ENCODE data around the gene SIPA1. TPM values are rescaled to one million over a fixed set of nuclear protein-coding genes. Genes with fewer than 3 reads are reported as not detected.
"Not testable (repeated sequence)": the region's sequence is repeated elsewhere in the genome, so short reads cannot be mapped to it uniquely, and the experiment has no call there.

The SIPA1 gene
- polyA plus RNA-seq, 3 donors from 2014 or later = 166 to 430 (median 222) TPM

DNA sequence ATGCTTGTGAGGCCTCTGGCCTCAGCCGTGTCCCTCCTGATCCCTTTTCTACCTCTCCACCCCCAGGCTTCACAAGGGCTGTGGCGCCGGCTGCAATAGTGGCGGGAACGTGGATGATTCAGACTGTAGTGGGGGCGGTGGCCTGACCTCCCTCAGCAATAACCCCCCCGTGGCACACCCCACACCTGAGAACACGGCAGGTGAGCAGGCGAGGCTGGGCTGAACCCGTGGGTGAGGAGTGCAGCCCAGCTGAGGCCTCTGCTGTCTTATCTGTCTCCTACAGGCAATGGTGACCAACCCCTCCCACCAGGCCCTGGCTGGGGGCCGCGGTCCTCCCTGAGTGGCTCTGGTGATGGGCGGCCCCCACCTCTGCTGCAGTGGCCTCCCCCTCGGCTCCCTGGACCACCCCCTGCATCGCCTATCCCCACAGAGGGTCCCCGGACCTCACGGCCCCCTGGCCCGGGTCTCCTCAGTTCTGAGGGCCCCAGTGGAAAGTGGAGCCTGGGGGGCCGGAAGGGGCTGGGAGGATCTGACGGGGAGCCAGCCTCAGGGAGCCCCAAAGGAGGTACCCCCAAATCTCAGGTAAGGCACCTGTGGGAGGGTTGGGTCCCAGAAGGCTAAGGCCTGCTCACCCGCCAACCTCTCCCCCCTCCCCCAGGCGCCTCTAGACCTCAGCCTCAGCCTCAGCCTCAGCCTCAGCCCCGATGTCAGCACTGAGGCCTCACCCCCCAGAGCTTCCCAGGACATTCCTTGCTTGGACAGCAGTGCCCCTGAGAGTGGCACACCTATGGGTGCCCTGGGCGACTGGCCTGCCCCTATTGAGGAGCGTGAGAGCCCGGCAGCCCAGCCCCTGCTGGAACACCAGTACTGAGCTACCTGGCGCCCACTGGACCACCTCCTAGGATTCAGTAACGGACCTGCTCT, 1.5 kb upstream of the SIPA1 start:
- Mint-ChIP-seq H3K4me1 (peaks cover 58 to 64% of the 10 kb centered on the region in 2 donors), H3K36me3 (peaks cover 0 to 14% (median 0%) of the 10 kb centered on the region in 3 donors), H3K4me3 (peak overlapping the region in 4 of 5 donors; percentile 48 to 96 (median 82)), H3K27me3 (ENCODE audit: low read depth in 3 of 3) (peaks cover 29 to 40% (median 31%) of the 10 kb centered on the region in 3 donors), H3K27ac (peak overlapping the region; percentile 89 to 100 (median 100)), H3K9me3 (no peaks in the 10 kb centered on the region)
- DNase-seq = no peak

DNA sequence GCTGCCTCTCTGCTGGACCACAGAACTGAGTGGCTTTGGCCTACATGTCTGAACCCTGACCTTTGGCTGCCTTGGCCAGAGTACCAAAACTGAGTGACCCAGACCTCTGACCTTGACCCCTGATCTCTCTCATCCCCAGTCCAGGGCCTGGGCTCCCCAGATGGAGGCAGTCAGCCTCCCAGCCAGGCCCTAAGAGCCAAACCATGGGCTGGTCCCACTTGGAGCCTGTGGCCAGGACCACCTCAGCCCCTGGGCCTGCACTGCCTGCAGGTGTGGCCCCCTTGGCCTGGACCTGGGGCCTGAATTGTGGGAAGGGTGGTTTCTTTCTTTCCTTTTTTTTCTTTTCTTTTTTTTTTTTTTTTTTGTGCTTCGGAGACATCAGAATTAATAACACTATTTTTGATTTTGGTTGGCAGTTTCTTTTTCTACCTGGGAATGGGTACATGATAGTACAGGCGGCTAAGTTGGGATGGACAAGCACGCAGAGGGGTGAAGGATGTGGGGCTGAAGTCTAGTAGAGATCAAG, 806 bp upstream of the SIPA1 start:
- Mint-ChIP-seq H3K27me3 (ENCODE audit: low read depth in 3 of 3) (peaks cover 33 to 48% (median 36%) of the 10 kb centered on the region in 3 donors), H3K36me3 (peaks cover 0 to 16% (median 6%) of the 10 kb centered on the region in 3 donors), H3K4me1 (peaks cover 66 to 71% of the 10 kb centered on the region in 2 donors), H3K9me3 (no peaks in the 10 kb centered on the region), H3K27ac (peak overlapping the region; percentile 89 to 100 (median 100)), H3K4me3 (peak overlapping the region; percentile 91 to 100 (median 92))
- DNase-seq = no peak

DNA sequence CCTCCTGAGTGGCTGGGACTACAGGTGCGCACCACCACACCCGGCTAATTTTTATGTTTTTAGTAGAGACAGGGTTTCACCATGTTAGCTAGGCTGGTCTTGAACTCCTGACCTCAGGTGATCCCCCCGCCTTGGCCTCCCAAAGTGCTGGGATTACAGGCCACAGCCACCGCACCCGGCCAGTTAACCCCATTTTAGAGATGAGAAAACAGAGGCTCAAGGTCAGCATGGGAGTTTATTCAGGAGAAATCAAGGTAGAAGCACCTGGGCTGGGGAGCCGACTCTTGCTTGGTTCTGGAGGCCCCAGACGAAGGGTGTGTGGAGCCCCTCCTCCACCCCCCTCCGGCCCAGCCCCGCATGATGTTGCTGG, 1.3 kb downstream of the SIPA1 start:
- Mint-ChIP-seq H3K27me3 (ENCODE audit: low read depth in 3 of 3) (peaks cover 36 to 56% (median 44%) of the 10 kb centered on the region in 3 donors), H3K4me1 (peaks cover 70 to 73% of the 10 kb centered on the region in 2 donors), H3K27ac (peak overlapping the region; percentile 99 to 100 (median 100)), H3K4me3 (peak overlapping the region; percentile 91 to 100 (median 92)), H3K36me3 (peaks cover 0 to 17% (median 6%) of the 10 kb centered on the region in 3 donors)
- H3K9me3 Mint-ChIP-seq = not testable (repeated sequence)
- peak in 1 of 3 donors; percentile 52 for DNase-seq

DNA sequence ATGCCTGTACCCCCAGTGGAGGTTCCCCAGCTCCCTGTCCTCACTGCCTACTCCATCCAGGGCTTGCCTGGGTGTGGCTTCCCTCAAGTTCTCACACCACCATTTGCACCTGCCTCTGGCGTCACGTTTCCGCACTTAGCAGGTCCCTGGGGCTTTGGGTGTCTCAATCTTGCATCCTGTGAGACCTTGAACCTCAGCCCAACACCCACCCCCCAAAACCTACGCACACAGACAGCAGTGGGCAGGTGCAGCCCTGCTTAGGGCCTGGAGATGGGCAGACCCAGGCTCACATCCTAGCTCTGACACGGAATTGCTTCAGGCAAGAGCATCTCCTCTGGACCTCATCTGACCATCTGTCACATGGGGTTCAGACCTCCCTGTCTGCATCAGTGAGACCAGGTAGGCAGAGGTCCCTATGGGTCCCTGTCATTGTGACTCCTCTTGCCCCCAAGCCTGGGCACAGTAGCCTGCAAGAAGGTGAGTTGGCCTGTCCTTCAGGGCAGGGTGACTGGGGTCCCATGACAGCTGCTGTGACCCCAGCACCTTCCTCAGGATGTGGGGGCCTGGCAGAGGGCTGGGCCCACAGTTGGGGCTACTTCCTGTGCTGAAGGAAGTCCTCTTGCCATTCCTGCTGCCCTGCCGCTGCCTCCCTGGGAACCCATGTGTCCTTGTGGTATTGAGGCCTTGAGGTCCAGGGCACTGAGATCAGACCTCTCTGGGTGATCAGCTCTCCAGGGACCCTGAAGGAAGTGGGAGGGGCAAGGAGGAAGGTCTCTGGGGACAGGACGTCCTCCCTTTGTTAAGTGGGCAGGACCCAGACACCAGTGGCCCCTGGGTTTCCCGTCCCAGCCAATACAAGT, 2.0 kb downstream of the SIPA1 start:
- Mint-ChIP-seq H3K36me3 (peaks cover 0 to 20% (median 6%) of the 10 kb centered on the region in 3 donors), H3K4me1 (peaks cover 68 to 73% of the 10 kb centered on the region in 2 donors), H3K4me3 (peak overlapping the region; percentile 91 to 100 (median 92)), H3K9me3 (no peaks in the 10 kb centered on the region), H3K27ac (peak overlapping the region; percentile 99 to 100 (median 100)), H3K27me3 (ENCODE audit: low read depth in 3 of 3) (peaks cover 36 to 58% (median 51%) of the 10 kb centered on the region in 3 donors)
- DNase-seq = peak; percentile 97

DNA sequence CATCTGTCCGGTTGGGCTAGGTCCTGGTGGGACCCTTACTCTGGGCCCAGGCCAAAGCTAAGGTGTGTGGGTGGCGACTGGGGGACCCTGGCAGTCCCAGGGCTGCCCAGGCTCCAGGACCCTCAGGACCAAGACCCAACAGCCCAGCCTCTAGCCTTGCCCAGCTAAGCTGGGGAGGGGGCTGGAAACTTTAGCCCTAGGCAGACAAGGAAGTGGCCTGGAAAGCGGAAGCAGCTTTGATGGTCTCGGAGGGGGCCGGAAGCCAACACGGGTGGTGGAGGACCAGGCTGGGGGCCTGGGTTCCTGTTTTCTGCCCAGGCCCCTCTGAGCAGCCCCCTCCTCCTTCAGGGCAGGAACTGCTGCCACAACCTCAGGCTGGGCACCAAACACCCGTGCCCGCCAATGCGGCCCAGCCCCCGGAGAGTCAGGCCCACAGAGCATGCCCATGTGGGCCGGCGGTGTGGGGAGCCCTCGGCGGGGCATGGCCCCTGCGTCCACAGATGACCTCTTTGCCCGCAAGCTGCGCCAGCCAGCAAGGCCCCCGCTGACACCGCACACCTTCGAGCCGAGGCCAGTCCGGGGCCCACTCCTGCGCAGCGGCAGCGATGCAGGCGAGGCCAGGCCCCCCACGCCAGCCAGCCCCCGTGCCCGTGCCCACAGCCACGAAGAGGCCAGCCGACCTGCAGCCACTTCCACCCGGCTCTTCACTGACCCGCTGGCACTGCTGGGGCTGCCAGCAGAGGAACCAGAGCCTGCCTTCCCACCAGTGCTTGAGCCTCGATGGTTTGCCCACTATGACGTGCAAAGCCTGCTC, 2.8 kb downstream of the SIPA1 start:
- Mint-ChIP-seq H3K4me3 (peak overlapping the region; percentile 91 to 100 (median 92)), H3K27me3 (ENCODE audit: low read depth in 3 of 3) (peaks cover 39 to 61% (median 59%) of the 10 kb centered on the region in 3 donors), H3K36me3 (peaks cover 0 to 23% (median 10%) of the 10 kb centered on the region in 3 donors), H3K27ac (peak overlapping the region; percentile 99 to 100 (median 100)), H3K9me3 (no peaks in the 10 kb centered on the region), H3K4me1 (peaks cover 65 to 71% of the 10 kb centered on the region in 2 donors)
- peak; percentile 84 to 87 (median 85) for DNase-seq

DNA sequence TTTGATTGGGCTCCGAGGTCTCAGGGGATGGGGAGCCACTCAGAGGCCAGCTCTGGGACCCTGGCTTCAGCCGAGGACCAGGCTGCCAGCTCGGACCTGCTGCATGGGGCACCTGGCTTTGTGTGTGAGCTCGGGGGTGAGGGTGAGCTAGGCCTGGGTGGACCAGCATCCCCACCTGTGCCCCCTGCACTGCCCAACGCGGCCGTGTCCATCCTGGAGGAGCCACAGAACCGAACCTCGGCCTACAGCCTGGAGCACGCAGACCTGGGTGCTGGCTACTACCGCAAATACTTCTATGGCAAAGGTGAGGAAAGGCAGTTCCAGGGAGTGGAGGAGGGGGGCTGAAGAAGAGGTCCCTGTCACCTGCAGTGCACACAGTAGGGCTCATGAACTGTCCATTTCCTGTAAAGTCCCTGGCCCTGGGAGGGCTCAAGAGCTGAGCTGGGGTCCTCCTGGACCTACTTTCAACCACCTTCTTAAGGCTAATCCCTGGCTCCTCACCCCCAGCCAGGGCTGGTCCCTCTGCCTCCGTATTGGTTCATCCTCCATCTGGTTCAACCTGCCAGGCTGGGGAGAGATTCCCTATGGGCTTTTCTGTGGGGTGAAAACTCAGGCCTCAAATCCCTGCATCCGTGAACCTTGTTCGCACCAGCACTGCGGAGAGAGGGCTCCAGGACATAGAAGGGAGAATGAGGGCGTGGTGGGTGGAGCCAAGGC, 3.6 kb downstream of the SIPA1 start:
- Mint-ChIP-seq H3K27me3 (ENCODE audit: low read depth in 3 of 3) (peaks cover 41 to 65% (median 61%) of the 10 kb centered on the region in 3 donors), H3K27ac (peak overlapping the region; percentile 92 to 100 (median 98)), H3K4me1 (peaks cover 65 to 71% of the 10 kb centered on the region in 2 donors), H3K4me3 (peak overlapping the region; percentile 85 to 96 (median 91)), H3K9me3 (no peaks in the 10 kb centered on the region), H3K36me3 (peaks cover 0 to 24% (median 11%) of the 10 kb centered on the region in 3 donors)
- no peak for DNase-seq

DNA sequence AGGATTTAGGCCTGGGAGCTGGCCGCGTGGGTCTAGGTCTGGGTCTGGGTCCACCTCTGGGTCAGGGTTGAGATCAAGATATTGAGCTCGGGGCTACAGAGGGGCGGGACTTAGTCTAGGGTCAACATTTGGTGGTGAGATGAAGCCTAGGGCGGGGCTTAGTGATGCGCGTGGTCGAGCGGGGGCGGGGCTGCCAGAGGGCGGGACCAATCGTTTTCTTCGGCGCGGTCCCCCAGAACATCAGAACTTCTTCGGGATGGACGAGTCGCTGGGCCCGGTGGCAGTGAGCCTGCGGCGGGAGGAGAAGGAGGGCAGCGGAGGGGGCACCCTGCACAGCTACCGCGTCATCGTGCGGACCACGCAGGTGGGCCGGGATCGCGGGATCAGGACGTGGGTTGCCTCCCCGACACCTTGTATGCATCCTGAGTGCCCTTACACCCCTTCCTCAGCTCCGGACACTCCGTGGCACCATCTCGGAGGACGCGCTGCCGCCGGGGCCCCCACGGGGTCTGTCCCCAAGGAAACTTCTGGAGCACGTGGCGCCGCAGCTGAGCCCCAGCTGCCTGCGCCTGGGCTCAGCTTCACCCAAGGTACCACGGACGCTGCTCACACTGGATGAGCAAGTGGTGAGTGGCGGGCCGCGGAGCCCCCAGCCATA, 4.2 kb downstream of the SIPA1 start:
- H3K9me3 Mint-ChIP-seq = no peaks in the 10 kb centered on the region

DNA sequence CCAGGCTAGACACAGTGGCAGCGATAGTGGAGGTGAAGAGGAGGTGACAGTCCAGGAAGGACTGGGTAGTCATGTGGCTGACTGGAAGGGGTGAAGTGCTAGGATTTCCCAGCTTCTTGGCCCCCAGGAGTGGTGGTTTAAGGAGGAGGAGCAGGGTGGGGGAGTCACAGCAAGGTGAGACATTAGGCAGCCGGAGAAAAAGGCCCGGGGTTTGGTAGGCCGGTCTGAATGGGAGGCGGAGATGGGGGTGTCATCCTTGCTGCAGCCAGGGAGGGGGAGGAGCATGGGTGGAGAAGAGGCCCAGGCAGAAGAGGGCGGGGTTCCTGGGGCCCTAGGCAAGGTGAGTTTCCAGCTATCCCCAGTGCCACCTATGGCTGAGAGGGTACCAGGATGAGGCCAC, 6.1 kb downstream of the SIPA1 start:
- no peak for DNase-seq
- Mint-ChIP-seq H3K27me3 (ENCODE audit: low read depth in 3 of 3) (peaks cover 35 to 59% (median 58%) of the 10 kb centered on the region in 3 donors), H3K9me3 (no peaks in the 10 kb centered on the region), H3K27ac (peak overlapping the region; percentile 60 to 100 (median 87)), H3K4me1 (peaks cover 46 to 57% of the 10 kb centered on the region in 2 donors), H3K36me3 (peaks cover 3 to 29% (median 19%) of the 10 kb centered on the region in 3 donors), H3K4me3 (peak overlapping the region in 3 of 5 donors; percentile 10 to 54 (median 21))

More for the DNA sequence above, 4.2 kb downstream of the SIPA1 start:
- Mint-ChIP-seq H3K27me3 (ENCODE audit: low read depth in 3 of 3) (peaks cover 41 to 66% (median 61%) of the 10 kb centered on the region in 3 donors), H3K4me1 (peaks cover 60 to 66% of the 10 kb centered on the region in 2 donors), H3K4me3 (peak overlapping the region; percentile 85 to 96 (median 91)), H3K36me3 (peaks cover 0 to 20% (median 11%) of the 10 kb centered on the region in 3 donors), H3K27ac (peak overlapping the region; percentile 92 to 100 (median 98))
- peak in 1 of 3 donors; percentile 56 for DNase-seq

DNA sequence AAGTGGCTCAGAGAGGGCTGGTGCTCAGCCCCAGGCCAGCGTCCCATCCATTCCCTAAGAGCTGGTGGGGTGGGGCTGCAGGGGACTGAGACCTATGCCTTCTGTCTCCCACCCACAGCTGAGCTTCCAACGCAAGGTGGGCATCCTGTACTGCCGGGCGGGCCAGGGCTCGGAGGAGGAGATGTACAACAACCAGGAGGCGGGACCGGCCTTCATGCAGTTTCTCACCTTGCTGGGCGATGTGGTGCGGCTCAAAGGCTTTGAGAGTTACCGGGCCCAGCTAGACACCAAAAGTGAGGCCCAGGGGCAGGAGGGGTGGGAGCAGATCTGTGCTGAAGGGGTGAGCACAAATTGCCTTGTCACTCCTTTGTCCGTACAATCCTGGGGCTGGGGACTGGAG, 6.9 kb downstream of the SIPA1 start:
- peaks cover 3 to 30% (median 19%) of the 10 kb centered on the region in 3 donors for H3K36me3 Mint-ChIP-seq
- no peaks in the 10 kb centered on the region for H3K9me3 Mint-ChIP-seq
- peak overlapping the region; percentile 51 to 88 (median 76) for H3K27ac Mint-ChIP-seq
- peak overlapping the region in 2 of 5 donors; percentile 24 to 45 for H3K4me3 Mint-ChIP-seq
- DNase-seq = no peak
- peaks cover 38 to 48% of the 10 kb centered on the region in 2 donors for H3K4me1 Mint-ChIP-seq
- peaks cover 26 to 51% (median 49%) of the 10 kb centered on the region in 3 donors for H3K27me3 Mint-ChIP-seq (ENCODE audit: low read depth in 3 of 3)

DNA sequence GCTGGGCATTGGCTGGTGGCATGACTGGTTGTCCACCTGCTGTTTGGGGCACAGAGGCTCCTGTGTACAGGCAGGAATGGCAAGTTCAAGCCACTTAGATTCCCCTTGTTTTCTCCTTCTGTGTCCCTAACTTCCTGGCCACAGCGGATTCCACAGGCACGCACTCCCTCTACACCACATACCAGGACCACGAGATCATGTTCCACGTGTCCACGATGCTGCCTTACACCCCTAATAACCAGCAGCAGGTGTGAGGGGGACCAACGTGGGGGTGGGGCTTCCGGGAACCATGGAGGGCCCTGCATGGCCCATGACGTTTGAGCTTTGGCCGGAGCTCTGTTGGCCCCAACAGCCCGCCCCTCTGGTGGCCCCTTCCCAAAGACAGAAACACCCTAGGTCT, 7.8 kb downstream of the SIPA1 start:
- Mint-ChIP-seq H3K9me3 (no peaks in the 10 kb centered on the region), H3K27me3 (ENCODE audit: low read depth in 3 of 3) (peaks cover 19 to 42% (median 41%) of the 10 kb centered on the region in 3 donors), H3K27ac (peak overlapping the region; percentile 51 to 84 (median 75)), H3K36me3 (peaks cover 3 to 30% (median 19%) of the 10 kb centered on the region in 3 donors), H3K4me1 (peaks cover 37 to 48% of the 10 kb centered on the region in 2 donors), H3K4me3 (no peak overlapping the region)
- DNase-seq = no peak

DNA sequence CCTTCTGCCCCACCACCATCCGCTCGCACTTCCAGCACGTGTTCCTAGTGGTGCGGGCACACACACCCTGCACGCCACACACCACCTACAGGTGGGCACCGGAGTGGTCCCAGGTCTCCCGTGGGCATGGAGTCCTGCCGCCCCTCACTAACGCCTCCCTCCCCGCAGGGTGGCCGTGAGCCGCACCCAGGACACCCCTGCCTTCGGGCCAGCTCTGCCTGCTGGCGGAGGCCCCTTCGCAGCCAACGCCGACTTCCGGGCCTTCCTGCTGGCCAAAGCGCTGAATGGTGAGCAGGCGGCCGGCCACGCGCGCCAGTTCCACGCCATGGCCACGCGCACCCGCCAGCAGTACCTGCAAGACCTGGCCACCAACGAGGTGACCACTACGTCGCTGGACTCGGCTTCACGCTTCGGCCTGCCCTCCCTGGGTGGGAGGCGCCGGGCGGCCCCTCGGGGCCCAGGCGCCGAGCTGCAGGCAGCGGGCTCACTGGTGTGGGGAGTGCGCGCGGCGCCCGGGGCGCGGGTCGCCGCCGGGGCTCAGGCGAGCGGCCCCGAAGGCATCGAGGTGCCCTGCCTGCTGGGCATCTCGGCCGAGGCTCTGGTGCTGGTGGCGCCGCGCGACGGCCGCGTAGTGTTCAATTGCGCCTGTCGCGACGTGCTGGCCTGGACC, 8.5 kb downstream of the SIPA1 start:
- peaks cover 18 to 42% (median 42%) of the 10 kb centered on the region in 3 donors for H3K27me3 Mint-ChIP-seq (ENCODE audit: low read depth in 3 of 3)
- DNase-seq = no peak
- H3K4me3 Mint-ChIP-seq = no peak overlapping the region
- H3K9me3 Mint-ChIP-seq = no peaks in the 10 kb centered on the region
- H3K36me3 Mint-ChIP-seq = peaks cover 3 to 30% (median 19%) of the 10 kb centered on the region in 3 donors
- H3K27ac Mint-ChIP-seq = peak overlapping the region in 3 of 6 donors; percentile 40 to 51 (median 45)
- peaks cover 41 to 50% of the 10 kb centered on the region in 2 donors for H3K4me1 Mint-ChIP-seq
